HG02763 (cell line): ENCODE measurements around the gene USP47.

Source experiments
- ATAC-seq: cut with Tn5 transposase; IDR thresholded peaks from one replicate; pipeline ENCODE4 v1.9.1; 2021; ENCODE audit warnings: mild to moderate bottlenecking, moderate library complexity; ENCODE audit not compliant: unreplicated experiment

The USP47 gene

DNA sequence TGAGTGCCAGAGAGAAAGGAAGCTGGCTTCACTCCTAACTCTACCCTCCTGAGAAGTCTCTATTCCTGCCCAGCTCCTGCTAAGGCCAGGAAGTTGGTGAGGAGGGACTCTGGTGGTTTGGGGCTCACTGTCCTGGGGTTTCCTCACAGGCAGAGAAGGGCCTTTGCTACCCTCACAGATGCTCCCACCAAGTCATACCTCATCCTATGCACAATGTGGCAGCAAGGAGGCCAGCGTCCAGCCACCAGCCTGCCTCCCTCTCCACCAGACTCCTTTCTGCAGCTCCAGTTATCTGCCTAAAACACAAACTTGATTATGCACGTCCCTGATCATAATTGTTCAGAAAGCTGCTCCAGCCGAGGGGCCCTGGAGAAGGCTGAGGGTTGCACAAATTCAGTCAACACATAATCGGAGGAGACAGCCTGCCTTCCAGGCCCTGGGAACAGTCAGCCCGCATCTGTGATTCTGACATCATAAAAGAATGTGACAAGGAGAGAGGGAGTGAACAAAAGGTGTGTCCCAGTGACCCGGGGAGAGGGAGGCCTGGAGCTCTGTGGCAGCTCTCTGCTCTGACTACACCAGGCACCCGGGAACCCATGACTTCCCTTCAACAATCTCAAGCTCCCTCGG lies 137.8 kb downstream of the USP47 start:
- ATAC-seq: no peak

DNA sequence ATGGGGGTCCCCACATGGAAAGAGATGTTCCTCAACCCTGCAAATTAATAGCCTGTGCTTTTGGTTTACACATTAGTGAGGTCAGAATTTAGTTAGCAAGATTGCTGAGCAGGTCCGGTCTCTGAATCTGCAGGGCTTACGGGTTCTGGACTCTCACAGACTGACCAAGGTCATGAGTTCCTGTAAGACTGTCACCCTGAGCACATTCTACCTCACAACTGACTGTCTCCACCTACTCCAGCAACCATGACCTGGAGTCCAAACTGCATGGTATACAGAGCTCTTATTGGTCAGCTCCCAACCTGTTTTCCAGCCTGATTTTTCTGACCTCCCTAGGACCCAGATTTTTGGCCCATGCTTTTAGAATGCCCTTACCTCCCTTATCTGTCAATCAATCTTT lies 138.4 kb downstream of the USP47 start:
- ATAC-seq: no peak

DNA sequence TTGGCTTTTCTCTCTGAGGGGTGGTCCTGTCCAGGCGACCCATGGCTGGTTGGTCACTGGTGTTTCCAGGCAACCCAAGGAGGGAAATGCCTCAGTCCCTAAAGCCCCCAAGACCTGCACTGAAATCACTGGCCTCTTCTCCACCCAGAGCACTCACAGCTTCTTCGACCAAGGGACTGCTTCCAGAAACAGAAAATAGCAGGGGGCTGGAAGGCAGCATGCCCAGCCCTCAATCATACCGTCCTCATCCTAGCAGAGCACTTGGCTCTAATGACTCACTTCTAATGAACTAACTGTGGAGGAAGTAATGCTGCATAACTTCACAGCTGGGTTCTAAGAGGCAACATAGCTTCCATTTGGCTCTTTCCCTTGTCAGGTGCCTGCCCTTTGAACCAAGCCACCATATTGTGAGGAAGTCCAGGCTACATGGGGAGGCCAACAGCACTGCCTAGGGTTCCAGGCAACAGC lies 139.1 kb downstream of the USP47 start:
- ATAC-seq: no peak

DNA sequence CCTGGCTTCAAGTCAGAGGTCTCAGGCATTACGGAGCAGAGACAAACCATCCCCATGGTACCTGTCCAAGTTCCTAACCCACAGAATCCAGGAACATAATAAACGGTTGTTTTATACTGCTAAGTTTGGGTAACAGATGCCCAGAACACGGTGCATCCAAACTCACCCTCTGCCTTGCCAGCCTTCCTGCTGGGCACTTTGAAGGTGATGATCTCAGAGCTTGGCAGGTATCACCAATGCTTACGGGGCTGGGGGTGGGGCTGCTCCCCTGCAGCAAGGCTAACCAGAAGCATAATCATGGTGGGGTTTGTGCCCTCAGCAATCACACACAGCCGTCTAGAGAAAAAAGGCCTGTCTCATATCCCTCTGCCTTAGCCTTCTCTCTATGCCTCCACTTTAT lies 139.6 kb downstream of the USP47 start:
- ATAC-seq: no peak

DNA sequence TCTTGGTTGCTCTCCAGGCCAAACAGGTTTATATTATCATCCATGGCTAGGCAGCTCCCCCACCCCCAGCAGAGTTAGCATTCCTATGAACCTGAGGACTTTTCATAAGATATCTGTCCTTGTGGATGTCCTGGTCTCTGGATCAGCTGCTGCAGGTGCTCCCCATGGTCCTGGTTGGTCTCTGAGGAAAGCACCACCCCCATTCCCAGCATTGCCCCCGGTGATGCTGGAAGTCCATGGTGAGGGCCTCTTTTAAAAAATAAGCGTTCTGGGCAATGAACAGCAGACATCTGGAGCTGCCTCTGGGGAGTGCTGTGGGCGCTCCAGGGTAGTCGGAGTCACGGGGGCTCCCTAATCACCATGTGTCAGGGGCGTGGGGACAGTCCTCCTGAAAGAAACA lies 140.1 kb downstream of the USP47 start:
- ATAC-seq: no peak

DNA sequence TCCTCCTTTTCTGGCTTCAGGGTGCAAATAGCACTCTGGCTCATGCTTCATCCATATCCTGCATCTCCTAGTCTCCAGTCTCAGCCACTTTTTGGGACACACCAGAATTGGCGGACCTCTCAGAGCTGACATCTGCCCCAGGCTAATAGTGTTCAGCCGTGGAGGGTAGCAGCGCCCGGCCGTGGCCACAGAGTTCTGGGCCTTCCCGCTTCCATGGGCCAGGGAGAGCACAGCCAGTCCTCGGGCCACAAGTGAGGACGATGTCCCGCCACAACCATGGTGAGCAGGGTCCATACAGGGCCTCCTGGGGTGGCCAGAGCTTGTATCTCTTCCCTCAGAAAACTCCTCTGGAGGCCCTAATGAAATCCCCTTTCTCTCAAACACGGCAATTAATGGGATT lies 140.7 kb downstream of the USP47 start:
- ATAC-seq: no peak

DNA sequence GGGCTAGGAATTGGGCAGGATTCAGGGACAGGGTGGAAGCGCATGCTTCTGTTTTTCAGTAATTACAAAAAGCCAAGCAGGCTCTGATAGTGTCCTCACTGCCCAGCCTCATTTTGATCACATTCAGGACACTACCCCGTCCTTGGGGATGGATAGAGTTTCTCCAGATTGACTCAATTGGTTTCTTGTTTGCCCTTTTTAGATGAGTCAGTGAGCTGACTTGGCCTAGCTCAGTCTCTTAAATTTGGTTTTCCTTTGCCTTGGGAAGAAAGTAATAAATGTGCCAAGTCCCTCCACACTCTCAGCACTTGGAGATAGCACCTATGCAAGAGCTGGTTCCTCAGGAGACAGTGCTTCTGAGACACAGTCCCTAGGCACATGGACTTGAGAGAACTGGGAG lies 141.2 kb downstream of the USP47 start:
- ATAC-seq: no peak

DNA sequence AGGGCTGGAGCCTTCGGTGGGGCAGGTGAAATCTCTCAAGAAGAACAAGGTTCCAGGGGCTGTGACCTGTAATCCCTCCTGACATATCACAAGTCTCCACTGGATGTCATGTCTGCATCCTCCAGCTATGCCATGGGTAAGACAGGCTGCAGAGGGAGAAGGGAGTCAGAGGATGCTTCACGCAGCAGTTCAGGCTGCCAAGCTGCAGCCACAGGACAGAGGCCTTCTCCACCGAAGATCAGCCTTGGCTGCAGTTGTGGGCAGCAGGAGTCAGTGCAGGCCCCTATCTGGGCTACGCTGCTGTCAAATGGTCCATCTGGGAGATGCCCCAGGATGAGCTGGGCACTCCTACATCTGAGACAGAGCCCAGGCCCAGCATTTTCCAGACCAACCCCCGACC lies 141.7 kb downstream of the USP47 start:
- ATAC-seq: no peak

DNA sequence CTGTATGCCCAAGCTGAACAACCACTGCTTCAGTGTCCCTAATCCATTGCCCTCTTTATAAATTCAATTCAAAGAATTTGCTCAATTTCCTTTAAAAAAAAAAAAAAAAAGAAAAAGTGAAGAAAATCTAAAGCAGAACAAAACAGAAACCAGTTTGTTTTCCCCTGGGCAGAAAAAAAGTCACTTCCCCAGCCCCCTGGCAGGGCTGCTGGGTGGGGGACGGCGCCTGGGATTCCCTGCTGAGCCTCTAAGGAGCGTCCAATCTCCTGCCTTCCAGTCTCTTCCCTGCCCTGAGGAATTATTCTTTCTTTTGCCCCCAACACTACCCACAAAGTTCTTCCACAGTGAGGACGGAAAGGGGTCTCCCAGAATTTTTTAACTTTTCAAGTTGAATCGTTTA lies 142.8 kb downstream of the USP47 start:
- no peak for ATAC-seq

DNA sequence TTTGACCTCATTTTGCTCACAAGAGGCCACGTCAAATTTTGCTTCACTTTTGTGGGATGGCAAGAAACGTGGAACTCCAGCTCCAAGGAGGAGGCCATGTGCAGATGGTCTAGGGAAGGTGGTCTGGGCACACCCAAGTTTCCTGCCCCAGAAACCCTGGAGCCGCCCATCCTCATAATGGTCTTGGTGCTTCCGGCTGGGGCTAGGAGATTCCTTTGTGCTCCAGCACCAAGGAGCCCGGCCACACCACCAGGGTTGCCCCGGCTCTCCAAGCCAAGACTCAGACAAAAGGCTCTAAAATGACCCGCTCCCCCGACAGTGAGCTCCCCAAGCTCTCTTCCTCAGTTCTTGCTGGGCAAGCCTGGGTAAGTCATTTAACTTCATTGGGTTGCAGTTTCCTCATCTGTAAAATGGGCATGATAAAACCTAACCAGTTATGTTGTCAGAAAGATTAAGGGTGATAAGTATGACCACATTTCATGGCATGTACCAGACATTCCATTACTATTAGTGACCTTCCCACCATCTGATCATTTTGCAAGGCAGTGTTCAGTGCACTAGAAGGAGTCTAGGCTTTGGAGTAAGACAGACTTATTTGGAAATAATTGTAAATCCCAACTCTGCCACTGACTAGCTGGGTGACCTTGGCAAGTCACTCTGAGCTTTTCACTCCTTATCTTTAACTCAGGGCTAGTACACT lies 143.4 kb downstream of the USP47 start:
- ATAC-seq: no peak

DNA sequence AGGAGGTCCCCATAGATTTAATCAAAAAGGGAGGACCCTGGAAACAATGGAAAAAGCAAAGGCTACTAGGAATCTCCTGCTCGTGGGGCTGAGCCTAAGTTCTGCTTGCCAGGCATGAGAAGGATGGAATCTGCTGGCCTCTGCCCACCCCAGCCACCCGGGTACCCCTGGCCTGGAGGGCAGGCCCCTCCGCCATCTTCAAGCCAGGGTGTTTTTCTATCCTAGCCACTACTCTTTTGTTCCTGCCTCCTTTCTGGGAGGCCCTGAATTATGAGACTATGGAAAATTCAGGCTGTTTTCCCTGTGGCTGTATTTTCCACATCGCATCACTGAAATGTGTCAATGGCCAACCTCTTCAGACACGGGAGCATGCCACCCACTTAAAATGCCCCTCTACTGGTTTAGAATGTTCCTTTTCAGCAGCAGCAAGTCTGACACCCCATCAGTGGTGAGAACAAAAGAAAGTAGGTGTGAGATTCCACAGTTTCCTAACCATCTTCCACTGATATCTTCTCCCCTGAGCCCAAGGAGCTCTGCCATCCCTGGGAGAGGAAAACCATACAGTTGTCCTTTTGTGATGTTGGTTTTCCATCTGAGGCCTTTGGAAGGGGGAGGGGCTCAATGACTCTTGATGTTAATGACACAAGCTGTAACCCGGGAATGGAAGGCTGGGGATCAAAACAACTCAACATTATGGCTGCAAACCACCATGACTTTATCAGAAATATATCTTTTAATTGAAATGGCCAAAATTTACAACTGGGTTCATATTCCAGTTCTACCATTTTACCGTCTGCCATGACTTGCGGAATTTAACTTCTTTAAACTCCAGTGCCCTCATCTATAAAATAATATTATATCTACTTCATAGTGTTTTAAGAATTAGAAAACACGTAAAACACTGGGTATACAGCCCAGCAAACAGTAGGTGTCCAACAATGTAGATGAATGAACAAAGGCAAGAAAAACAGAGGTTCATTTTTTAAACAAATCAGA lies 144.5 kb downstream of the USP47 start:
- no peak for ATAC-seq

DNA sequence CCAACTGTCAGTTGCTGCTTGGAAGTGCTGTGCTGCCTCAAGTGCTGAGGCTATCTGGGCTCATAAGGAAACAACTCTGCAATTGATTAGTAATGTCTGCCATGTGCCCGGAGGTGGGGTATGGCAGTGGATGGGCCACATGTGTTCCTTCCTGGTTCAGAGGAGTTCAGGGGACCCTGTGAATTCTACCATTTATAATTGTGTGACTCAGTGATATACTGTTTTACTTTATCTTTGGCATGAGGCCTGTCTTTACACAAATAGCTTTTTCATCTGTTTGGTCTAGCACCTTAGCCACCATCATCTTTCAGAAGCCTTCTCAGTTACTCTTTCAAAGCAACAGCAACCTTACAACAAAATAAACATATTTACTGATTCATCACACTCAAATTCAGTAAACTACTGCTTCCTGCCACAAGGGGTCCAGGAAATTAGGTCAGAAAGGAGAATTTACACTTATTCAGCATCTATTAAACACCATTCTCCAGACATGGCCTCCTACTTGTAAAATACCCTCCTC lies 145.8 kb downstream of the USP47 start:
- no peak for ATAC-seq

DNA sequence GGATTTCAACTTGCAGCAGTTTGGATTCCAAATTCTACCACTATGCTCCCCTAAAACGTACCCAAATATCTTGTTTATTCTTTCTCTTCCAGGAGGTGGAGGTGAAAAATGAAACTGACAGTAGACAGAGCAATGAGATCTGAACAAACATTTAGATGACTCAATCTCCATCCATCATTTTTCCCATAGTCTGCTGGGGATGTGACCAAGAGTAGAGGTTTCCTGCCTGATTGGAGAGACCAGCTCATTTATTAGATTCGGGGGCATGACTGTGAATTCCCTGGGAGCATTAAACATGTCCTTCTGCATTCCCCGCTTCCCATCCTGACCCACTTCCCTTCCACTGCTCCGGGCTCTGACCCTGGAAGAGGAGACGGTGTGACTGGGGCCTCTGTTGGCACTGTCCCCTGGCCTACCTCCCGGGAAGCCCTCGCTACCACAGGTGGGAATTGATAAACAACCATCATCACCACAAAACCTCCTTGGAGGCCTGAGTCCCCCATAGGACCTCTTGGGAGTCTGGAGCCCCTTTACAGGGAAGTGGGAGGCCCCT lies 146.4 kb downstream of the USP47 start:
- no peak for ATAC-seq

DNA sequence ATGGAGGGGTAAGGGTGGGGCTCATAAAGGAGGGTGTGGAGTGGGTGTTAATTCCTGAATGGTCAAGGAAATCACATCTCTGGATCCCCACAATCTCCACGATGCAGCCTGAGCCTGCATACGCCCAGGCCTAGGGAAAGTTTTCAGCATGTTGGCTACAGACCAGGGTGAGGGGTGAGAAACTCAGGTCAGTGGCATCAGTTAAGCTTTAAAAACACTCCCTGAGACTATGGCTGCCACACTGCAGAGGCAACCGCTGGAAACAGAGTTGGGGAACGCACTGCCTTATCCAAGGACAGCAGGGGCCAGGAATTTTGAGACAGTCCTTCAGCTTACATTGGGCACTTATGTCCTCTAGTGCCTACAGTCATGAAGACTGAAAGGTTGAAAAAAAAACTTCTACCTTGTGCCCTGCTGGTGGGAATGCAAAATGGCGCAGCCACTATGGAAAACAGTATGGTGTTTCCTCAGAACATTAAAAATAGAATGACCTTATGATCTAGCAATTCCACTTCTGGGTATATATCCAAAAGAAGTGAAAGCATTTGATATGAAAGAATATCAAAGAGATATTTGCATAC lies 147.0 kb downstream of the USP47 start:
- no peak for ATAC-seq

DNA sequence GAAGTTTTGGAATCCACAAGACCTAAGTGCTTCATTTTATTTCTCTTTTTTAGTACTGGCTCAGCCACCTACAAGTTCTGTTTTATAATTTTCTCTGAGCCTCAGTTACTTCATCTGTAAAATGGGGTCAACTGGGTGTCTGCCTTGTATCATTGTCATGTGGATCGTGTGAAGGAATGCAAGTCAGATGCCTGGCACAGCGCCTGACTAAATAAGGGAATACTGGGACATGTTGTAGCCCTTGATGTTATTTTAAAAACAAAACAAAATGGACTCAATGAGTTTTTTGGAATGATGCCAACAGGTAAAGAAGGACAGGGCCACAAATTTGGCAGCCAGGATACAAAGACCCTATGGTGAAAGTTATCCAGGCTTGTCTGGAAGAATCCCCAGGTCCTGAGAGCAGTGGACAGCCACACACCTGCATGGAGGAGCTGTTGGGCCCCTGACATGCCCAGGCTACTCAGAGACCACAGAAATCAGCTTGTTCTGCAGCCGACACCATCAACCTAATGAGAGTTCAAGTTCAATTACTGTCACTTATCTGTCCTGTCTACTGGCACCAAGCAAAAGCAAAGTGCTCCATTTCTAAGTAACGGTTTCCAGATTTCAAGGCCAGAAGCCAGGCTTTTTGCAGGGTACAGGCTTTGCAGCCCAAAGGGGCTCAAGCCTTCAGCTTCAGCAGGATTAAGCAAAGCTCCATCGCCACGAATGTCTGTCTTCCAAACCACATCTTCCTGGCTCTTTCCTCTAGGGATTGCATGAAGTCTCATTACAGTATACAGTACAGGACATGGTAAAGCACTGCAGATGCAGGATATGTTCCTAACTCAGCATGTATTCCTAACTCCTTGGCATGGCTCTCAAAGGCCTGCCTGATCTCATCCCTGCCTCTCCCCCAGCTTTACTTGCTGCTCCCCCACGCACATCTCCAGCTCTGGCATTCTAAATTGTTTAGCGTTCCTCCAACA lies 148.3 kb downstream of the USP47 start:
- ATAC-seq: no peak

DNA sequence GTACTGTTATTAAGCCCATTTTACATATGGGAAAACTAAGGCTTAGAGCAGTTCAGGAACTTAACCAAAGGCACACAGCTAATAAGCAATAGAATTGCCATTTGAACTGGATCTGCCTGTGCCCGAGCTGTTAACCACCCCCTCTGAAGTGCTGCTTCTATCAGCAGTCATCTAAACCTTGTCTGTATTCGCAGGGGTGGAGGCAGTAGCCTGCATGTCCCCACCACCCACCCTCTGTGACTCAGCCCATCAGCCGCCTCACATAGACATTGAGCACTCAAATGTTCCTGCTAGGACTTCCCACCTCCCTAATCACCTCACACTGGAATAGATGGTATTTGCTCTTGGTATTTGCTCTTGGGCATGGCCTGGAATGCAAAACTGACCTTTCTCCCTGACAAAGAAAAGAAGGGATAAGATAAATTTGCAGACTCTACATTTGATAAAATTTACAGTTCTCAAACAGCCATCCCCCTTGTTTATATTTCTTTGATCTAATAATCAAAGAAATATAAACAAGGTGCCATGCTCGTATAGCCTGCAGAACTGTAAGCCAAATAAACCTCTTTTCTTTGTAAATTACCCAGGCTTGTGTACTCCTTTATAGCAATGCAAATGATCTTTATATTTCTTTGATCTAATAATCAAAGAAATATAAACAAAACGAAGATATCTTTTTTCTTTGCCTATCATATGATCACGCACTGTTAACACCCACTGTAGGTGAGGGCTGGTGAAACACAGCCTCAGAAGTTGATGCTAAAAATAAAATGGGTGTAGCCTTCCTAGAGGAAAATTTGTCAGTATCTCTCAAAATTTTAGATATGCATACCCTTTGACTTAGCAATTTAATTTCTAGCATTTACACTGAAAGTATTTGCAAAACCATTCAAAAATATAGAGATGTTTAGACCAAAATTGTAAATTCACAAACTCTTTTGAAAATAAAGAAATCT lies 150.8 kb downstream of the USP47 start:
- no peak for ATAC-seq

DNA sequence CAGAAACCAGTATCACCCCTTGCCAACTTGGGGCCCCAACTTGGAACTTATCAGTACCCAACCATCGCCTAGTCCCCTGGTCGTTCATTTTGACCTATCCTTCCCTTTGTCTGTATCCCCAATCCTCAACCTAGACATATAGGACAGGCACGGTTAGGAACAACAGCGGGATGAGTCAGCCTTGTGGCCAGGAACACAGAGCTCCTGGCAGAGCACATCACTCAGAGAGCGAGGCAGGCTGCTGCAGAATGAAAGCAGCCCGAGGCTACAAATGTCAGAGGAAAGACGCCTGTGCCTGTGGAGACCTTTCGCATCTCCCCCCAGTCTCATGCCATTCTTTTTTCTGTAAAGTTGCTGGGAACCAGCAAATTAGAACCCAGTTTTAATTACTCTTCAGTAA lies 152.1 kb downstream of the USP47 start:
- ATAC-seq: no peak

DNA sequence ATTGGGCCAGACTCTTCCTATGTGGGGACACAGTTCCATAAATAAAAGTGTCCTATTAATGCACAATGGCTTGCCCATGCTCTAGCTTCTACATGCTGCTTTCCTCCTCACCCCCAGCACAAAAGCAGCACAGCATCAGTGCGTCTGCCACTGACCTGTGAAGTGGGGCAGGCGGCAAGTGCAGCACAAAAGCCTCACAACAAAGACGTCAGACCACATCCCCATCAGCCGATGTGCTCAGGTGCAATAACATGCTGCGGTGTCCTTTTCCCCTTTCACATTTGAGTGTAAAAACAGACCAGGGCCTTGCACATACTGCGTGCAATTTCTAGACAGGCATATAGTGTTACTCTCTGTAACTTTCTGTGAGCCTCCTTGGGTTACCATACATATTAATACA lies 153.8 kb downstream of the USP47 start:
- ATAC-seq: no peak
